Stimulated activated CD8-positive, alpha-beta memory T cell treated with anti-CD3 and anti-CD28 coated beads, Interleukin-7, amount 100 ng/mL, for 4 hours (primary cell): ENCODE results near the gene GLRX3.

Experiments
- DNase-seq, 2 donors: peaks; one replicate each; pipeline ENCODE4 v3.0.0-alpha.2; 2020; ENCODE audit warnings: low read depth in 2 of 2

GLRX3 gene

DNA sequence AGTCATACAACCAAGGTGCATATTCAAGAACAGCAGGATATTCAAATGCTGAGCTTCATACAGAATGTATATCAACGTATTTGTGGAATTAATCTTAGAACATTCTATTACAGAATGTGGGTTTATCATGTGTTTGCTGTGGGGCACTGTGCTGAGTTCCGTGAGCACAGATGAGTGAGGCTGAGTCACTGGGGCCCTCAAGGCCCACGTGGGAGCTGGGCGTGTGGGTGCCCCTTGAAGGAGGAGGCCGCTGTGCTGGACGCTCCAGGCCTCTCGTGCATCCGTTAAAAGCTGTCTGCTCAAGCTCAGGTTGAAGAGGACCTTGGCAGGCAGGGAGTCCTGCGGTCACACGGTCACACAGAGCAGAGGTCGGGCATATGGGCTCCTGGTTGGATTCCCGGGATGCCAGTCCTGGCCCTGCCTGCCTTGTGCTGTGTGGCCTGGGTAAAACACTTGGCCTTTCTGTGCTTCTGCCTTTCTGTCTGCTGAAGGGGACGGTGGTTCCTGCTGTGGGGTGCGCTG lies 70.1 kb downstream of the GLRX3 start:
- no peak for DNase-seq

- no peak for DNase-seq
Observed at GRCh38 chr10:130207205-130207604, 71.0 kb downstream of the GLRX3 start.

- no peak for DNase-seq
Observed at GRCh38 chr10:130208807-130209206, 72.6 kb downstream of the GLRX3 start.

GRCh38 chr10:130212746-130213145 lies 76.6 kb downstream of the GLRX3 start:
- no peak for DNase-seq

GRCh38 chr10:130213286-130214080 lies 77.3 kb downstream of the GLRX3 start:
- no peak for DNase-seq

DNA sequence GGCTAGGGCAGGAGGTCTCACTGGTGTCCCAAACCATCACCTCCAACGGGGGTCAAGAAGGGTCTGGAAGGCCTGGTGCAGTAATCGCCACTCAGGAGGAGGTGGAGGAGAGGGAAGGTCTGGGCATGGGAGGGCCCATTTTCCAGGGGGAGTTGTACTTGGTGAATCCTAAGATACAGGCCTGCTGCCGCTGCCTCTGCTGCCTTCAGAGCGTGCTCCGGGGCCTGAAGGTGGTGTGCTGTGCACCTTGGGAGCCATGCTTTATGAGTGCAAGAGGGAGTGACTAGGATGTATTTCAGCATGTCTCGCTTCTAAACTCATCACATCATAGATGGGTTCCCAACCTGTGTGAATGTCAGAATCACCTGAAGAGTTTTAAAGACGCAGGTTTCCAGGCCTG lies 78.2 kb downstream of the GLRX3 start:
- DNase-seq: no peak

DNA sequence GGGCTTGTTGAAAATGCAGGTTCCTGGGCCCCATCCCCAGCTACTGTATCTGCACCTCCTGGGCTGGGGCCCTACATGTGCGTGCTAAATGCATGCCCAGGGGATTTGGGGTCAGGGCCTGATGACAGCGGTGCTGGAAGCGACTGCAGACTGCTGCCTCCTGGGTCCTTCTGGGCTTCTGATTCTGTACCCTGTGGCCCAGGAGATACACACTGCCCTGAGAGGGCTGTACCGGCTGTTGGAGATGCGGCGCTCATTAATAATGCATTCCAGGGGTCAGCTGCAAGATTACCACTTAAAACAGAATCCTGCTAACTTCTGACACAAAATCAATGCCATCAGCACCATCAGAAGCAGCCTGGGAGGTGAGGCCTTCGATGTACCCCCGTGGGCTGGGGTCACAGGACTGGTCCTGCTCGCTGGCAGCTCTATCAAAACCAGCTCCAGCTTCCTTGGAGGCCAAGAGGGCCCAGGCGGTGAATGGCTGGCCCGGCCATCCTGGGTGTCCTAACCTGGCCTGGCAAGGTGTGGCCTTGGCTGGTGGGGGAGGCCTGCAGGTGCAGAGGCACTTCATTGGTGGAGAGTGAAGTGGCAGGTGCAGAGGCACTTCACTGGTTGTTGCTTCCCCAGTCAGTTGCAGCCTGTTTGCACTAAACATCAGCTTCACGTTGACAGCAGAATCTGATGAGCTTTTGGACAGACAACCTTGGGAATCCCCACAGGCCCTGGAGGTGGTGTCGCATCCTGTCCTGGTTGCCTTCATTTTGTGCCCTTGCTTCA lies 79.2 kb downstream of the GLRX3 start:
- no peak for DNase-seq

DNA sequence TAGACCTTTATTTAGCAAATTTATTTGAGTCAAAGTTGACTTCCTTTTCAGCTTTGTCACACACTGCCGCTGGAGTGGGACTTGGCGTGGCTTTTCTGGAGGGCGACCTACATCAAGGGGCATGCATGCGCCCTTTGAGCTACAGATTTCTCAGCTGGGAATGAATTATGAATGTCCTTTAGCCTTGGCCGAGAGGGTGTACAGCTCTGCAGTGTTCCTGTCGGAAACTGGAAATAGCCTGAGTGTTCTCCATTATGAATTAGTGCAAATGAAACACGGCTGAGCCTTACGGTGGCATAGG lies 79.7 kb downstream of the GLRX3 start:
- DNase-seq: no peak

DNA sequence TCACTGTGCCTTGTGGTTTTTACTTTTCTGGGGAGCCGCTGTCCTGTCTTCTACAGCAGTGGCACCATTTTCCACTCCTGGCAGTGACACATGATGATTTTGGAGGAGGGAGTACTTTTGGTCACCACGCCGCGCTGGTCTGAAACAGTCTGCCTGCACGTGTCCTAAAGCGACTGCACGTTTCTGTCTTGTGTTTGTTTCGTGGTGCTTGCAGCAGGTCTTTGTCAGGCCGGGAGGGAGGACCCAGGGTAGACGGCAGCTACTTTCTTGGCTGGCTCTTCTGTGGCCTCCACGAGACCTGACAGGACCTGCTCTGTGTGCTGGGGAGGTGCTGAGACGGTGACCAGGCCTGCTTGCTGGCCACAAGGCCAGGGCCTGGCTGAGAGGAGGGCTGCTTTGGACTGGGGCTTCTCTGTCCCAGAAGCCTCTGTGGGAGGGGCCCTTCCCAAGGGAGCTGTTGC lies 82.0 kb downstream of the GLRX3 start:
- no peak for DNase-seq

GRCh38 chr10:130218936-130219335 lies 82.7 kb downstream of the GLRX3 start:
- no peak for DNase-seq

DNA sequence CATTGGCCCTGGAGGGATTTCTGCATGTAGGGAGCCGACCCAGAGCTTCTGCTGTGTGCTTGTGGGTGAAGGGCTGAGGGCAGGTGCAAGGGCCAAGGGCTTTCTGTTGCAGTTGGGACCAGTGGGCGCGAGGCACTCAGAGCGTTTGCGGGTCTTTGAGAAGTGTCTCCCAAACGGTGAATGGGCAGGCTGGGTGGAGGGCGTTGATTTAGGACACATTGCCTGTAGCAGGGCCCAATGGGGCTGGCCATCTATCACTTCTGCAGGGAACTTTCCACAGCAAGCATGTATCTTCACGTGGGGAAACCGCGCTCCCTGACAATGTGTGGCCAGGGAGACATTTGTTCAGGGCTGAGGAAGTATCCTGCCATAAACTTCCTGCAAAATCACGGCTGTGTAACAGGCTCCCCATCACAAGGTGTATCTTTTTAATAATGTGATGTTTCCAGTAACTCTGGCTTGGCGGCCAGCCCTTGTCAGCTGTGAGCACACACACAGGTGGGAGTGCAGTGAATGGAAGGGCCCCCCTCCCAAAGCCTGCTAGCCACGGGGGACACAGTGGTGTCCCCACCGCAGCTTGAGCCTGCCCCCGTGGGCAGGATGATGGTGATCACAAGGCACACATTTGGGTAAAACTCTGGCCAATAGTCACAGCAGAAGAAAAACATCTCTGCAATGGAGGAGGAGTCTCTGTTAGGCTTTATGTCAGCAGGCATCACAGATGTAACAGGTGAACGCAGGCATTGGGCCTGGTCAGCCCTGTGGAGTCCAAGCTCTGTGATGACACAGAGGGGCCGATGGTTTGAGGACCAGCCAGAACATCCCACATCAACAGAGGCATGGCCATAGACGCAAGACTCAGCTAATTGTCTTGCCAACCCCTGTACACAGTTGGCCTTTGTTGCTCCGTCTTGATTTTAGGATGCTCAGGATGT lies 84.3 kb downstream of the GLRX3 start:
- no peak for DNase-seq

- DNase-seq: no peak
Observed at GRCh38 chr10:130221456-130222375, 85.5 kb downstream of the GLRX3 start.

DNA sequence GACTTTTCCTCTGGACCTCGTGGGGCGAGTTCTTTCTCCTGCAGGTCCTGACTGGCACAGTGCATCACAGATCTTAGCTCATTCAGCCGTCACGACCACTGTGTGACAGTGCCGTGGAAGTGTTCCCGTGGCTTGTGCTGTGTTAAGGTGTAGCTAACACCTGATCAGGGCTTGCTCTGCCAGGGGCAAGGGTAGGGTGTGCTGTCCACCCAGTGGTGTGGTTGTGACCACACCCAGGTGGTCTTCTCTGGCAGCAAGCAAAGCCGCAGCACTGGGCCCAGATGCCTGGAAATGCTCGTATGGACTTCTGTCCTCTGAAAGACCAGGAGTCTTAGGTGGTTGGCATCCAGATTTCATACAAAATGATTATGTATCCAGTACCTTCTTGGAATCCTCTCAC lies 86.2 kb downstream of the GLRX3 start:
- DNase-seq: no peak

DNA sequence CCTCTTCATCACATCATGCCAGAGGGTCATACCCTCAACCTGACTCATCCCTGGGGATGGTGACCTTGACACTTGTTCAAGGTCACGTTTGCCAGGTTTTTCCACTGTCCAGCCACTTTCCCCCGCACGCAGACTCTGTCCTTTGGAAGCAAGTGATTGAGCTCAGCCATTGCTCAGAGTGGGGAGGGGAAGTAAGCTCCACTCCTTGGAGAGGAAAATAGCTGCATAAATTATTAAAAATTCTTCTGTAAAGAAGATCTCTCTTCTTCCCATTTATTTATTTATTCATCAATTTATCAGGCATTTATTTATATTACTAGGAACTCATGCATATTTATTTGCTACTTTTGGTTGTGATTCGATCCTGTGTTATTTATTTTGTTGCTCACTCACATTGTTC lies 88.0 kb downstream of the GLRX3 start:
- no peak for DNase-seq

- no peak for DNase-seq
Observed at GRCh38 chr10:130226012-130226411, 89.8 kb downstream of the GLRX3 start.

GRCh38 chr10:130227883-130228282 lies 91.7 kb downstream of the GLRX3 start:
- DNase-seq: no peak
